Large intestine (tissue), 3 donors: ENCODE data around the gene DIAPH3. TPM values are rescaled to one million over a fixed set of nuclear protein-coding genes. Genes with fewer than 3 reads are reported as not detected.
A peak's percentile ranks its signal among the peaks of the same experiment; 100 is the strongest.

Source experiments
- DNase-seq, 2 donors: peaks; one replicate each; pipeline versions ENCODE4 v3.0.0 to v3.0.0-alpha.2; 2013
- H3K27ac ChIP-seq: one replicate; pipeline ENCODE4 v1.5.1; 2013; ENCODE audit warnings: low read length
- H3K27me3 ChIP-seq: 2 replicates; pipeline ENCODE4 v1.6.1; 2013; ENCODE audit warnings: low read length; ENCODE audit not compliant: control insufficient read depth, insufficient read depth
- H3K36me3 ChIP-seq: 2 replicates; pipeline ENCODE4 v1.6.1; 2013; ENCODE audit warnings: low read length; ENCODE audit not compliant: control insufficient read depth, insufficient read depth
- H3K4me1 ChIP-seq: one replicate; pipeline ENCODE4 v1.6.1; 2013; ENCODE audit warnings: low read length; ENCODE audit not compliant: control insufficient read depth, insufficient read depth
- H3K4me3 ChIP-seq: one replicate; pipeline ENCODE4 v1.5.1; 2013; ENCODE audit warnings: low read length
- H3K9me3 ChIP-seq: one replicate; pipeline ENCODE4 v1.6.1; 2013; ENCODE audit warnings: mild to moderate bottlenecking, low read depth, low read length, moderate library complexity; ENCODE audit not compliant: control insufficient read depth
- WGBS: methylation state at CpG from one replicate; pipeline ENCODE4 v1.1.5; 2013; ENCODE audit warnings: low lambda C conversion rate; ENCODE audit not compliant: insufficient coverage; 5-methylcytosine and 5-hydroxymethylcytosine counted together
- polyA plus RNA-seq: library from polyadenylated mRNA; unstranded; fragments of 120-200 nt; gene quantifications from one replicate; pipeline ENCODE4 v1.2.1, GENCODE V29; 2013

DIAPH3 gene
- polyA plus RNA-seq, 1 donor: 5.3 TPM

DNA sequence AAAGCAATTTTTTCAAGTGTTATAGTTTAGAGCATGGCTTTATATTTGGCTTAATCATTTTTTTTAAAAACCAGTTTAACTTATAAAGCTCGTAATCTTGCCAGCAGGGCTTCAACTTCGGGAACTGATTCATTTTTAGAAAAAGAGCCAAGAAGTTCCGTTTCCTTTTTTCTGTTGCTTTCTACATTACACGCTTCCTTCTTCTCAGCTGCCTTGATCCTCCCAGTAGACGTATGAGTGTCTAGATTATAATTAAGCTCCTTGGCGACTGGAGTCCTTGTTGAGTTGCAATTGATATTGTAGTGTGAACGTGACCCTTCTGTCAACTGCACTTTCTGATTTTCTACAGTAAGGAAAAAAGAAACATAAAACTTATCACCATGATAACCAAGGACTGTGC is 497.2 kb downstream of the DIAPH3 start:
- H3K27me3 ChIP-seq: no peaks in the 10 kb centered on the region
- WGBS: 90% methylated on average over 2 of the region's 7 CpGs
- H3K27ac ChIP-seq: no peak overlapping the region
- H3K9me3 ChIP-seq: peaks cover 3% of the 10 kb centered on the region
- no peak for DNase-seq
- no peaks in the 10 kb centered on the region for H3K36me3 ChIP-seq
- no peak overlapping the region for H3K4me3 ChIP-seq
- no peaks in the 10 kb centered on the region for H3K4me1 ChIP-seq

DNA sequence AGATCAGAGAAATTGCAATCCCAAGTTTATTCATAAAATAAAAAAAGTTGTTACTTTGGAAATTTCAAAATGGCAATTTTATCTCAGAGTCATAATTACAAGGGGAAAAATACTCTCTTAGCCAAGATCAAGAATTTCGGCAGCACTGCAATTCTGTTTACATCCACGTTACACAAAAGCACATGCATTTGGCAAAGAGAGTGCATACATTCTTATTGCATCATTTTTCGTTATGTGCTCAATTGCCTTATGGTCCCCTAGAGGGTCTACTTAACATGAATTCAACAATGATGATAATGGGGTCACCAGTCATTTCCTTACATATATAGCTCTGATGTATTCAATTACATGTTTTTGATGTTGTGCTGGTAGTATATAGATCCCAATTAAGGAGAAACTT is 498.0 kb downstream of the DIAPH3 start:
- H3K4me1 ChIP-seq: no peaks in the 10 kb centered on the region
- H3K27me3 ChIP-seq: no peaks in the 10 kb centered on the region
- WGBS: no CpG with 5 or more reads among the region's 3 CpGs
- H3K9me3 ChIP-seq: peaks cover 3% of the 10 kb centered on the region
- H3K27ac ChIP-seq: no peak overlapping the region
- H3K36me3 ChIP-seq: no peaks in the 10 kb centered on the region
- DNase-seq: no peak
- H3K4me3 ChIP-seq: no peak overlapping the region

GRCh38 chr13:59665184-59665583 is 498.5 kb downstream of the DIAPH3 start:
- no peaks in the 10 kb centered on the region for H3K4me1 ChIP-seq
- peak in 1 of 2 donors; percentile 47 for DNase-seq
- no CpG with 5 or more reads among the region's 1 CpG for WGBS
- H3K4me3 ChIP-seq: no peak overlapping the region
- H3K27me3 ChIP-seq: no peaks in the 10 kb centered on the region
- no peak overlapping the region for H3K27ac ChIP-seq
- peaks cover 3% of the 10 kb centered on the region for H3K9me3 ChIP-seq
- H3K36me3 ChIP-seq: no peaks in the 10 kb centered on the region

- Histone ChIP-seq H3K36me3 (no peaks in the 10 kb centered on the region), H3K4me1 (no peaks in the 10 kb centered on the region), H3K4me3 (no peak overlapping the region), H3K27me3 (no peaks in the 10 kb centered on the region), H3K9me3 (peaks cover 3% of the 10 kb centered on the region), H3K27ac (no peak overlapping the region)
- 90% methylated on average over 5 of the region's 8 CpGs for WGBS
- DNase-seq: no peak
Observed at GRCh38 chr13:59664586-59664985, 499.1 kb downstream of the DIAPH3 start.

DNA sequence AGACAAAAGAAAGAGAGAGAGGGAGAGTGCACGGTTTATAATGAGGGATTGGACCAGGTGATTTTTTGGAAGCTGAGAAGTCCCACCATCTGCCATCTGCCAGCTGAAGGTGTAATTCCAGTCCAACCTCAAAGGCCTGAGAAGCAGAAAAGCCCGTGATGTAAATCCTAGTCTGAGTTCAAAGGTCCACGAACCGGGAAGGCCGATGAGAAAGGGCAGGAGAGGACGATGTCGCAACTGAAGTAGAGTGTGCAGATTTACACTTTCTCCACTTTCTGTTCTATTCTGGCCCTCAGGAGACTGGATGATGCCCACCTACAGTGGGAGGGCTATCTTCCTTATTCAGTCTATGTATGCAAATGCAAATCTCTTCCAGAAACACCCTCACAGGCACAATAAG is 500.0 kb downstream of the DIAPH3 start:
- no CpG with 5 or more reads among the region's 7 CpGs for WGBS
- Histone ChIP-seq H3K4me3 (no peak overlapping the region), H3K9me3 (peaks cover 3% of the 10 kb centered on the region), H3K27me3 (no peaks in the 10 kb centered on the region), H3K36me3 (no peaks in the 10 kb centered on the region), H3K27ac (no peak overlapping the region), H3K4me1 (no peaks in the 10 kb centered on the region)
- DNase-seq: peak in 1 of 2 donors; percentile 48

DNA sequence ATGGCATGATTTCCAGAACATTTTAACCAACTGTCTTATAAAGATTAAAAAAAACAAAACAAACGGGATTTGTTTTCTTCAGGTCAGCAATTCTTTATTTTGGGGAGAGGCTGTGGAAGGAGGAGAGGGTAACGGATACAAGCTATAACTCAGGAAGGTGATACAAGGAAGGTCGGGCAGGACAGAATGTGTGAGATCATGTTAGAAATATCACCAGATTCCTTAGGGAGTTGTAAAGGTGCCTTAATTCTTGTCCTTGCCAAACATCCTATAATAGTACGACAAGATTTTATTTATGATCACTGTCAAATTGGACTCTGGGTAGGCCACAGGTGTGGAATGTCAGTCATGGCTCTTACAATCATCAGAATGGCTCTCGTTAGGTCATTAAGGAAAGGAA is 503.1 kb downstream of the DIAPH3 start:
- H3K4me3 ChIP-seq: no peak overlapping the region
- H3K27me3 ChIP-seq: no peaks in the 10 kb centered on the region
- H3K36me3 ChIP-seq: no peaks in the 10 kb centered on the region
- DNase-seq: no peak
- H3K4me1 ChIP-seq: peaks cover 2% of the 10 kb centered on the region
- WGBS: 100% methylated on average over 1 of the region's 5 CpGs
- H3K9me3 ChIP-seq: peaks cover 3% of the 10 kb centered on the region
- H3K27ac ChIP-seq: no peak overlapping the region

- no CpG with 5 or more reads among the region's 5 CpGs for WGBS
Observed at GRCh38 chr13:59659981-59660380, 503.7 kb downstream of the DIAPH3 start.

DNA sequence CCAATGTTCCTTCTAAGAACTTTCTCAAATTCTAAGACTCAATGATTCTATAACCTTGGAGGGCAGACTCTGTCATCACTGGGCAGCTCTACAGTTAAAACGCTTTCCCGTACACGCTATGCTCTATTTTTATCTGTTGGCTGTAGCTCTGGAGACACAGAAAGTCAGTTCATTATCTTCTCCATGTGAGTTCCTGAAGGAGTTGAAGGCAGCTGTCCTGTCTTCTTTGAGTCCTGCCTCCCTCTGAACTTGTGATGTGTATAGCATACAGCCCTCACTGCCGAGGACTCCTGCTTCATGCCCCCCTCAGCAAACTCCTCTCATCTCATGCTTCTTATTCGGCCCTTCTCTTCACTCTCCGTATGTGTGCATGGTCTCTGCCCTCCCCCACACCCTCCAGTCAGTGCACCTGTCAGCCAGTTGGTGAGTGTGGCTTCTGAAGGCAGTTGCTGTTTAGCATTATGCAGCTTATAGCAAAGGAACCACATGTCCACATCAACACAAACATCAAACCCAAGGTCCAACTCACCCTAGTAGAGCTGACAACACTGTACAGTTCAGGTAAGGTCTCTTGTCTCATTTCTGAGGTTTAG is 504.9 kb downstream of the DIAPH3 start:
- Histone ChIP-seq H3K27me3 (no peaks in the 10 kb centered on the region), H3K9me3 (peaks cover 3% of the 10 kb centered on the region), H3K4me3 (no peak overlapping the region), H3K36me3 (no peaks in the 10 kb centered on the region), H3K4me1 (peaks cover 2% of the 10 kb centered on the region), H3K27ac (no peak overlapping the region)
- WGBS: no CpG with 5 or more reads among the region's 6 CpGs
- DNase-seq: no peak

More at GRCh38 chr13:59659981-59660380, 503.7 kb downstream of the DIAPH3 start:
- Histone ChIP-seq H3K4me1 (peaks cover 2% of the 10 kb centered on the region), H3K4me3 (no peak overlapping the region), H3K9me3 (peaks cover 3% of the 10 kb centered on the region), H3K27me3 (no peaks in the 10 kb centered on the region), H3K27ac (no peak overlapping the region), H3K36me3 (no peaks in the 10 kb centered on the region)
- no peak for DNase-seq

GRCh38 chr13:59658027-59658737 is 505.5 kb downstream of the DIAPH3 start:
- Histone ChIP-seq H3K4me1 (peaks cover 2% of the 10 kb centered on the region), H3K36me3 (no peaks in the 10 kb centered on the region), H3K4me3 (no peak overlapping the region), H3K27me3 (no peaks in the 10 kb centered on the region), H3K9me3 (no peaks in the 10 kb centered on the region), H3K27ac (no peak overlapping the region)
- no CpG with 5 or more reads among the region's 12 CpGs for WGBS
- DNase-seq: no peak

DNA sequence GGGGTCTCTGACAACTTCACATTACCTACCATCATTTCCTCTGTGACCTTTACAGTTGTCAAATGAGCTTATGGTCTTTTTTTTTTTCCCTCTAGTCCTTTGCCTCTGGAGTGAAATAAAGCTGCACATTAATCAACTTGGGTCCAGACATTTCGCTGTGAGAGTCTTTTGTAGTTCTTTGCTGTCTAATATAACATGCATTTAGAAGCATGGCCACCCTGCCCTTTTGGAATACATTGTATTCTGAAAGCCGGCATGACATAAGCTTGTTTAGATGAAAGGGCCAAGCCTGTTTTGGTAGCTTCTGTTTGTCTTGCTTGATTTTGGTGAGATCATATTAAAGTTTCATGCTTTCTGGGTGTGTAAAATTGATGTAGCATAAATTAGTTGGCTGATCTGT is 509.8 kb downstream of the DIAPH3 start:
- no peak for DNase-seq
- no peak overlapping the region for H3K27ac ChIP-seq
- H3K4me1 ChIP-seq: peaks cover 2% of the 10 kb centered on the region
- no peak overlapping the region for H3K4me3 ChIP-seq
- no peaks in the 10 kb centered on the region for H3K36me3 ChIP-seq
- H3K9me3 ChIP-seq: no peaks in the 10 kb centered on the region
- no CpG with 5 or more reads among the region's 2 CpGs for WGBS
- no peaks in the 10 kb centered on the region for H3K27me3 ChIP-seq

DNA sequence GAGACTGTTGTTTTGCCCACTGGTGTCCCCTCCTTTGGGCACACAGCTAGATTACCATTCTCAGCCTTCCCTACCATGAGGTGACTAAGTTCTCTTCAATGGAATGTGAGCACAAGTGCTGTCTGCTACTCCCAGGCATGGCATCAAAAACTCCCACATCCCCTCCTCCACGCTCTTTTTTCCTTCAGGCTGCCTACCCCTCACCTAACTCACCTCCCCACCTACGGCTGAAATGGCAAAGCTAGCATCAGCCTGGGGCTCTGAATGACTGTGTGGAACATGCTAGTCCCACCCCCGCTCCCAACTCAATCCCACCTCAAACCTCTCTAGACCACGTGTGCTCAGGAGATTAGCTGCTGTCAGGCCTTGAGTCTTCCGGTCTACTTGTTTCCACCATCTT is 512.2 kb downstream of the DIAPH3 start:
- DNase-seq: no peak
- 86% methylated on average over 1 of the region's 5 CpGs for WGBS
- H3K27ac ChIP-seq: no peak overlapping the region

More for the DNA sequence above, 512.2 kb downstream of the DIAPH3 start:
- H3K9me3 ChIP-seq: no peaks in the 10 kb centered on the region
- no peaks in the 10 kb centered on the region for H3K4me1 ChIP-seq
- no peaks in the 10 kb centered on the region for H3K27me3 ChIP-seq
- no peaks in the 10 kb centered on the region for H3K36me3 ChIP-seq
- H3K4me3 ChIP-seq: no peak overlapping the region
